Neutrophil (primary cell): ENCODE data around the gene UBASH3A.

Experiments
- H3K27ac ChIP-seq: fragments of 200-600 bp; sonication (generic); 2 replicates; pipeline ENCODE4 v1.5.1; 2016; ENCODE audit warnings: mild to moderate bottlenecking, moderate library complexity
- H3K27me3 ChIP-seq: fragments of 200-600 bp; sonication (generic); 2 replicates; pipeline ENCODE4 v1.6.0; 2016; ENCODE audit warnings: mild to moderate bottlenecking
- H3K36me3 ChIP-seq: fragments of 200-600 bp; sonication (generic); 2 replicates; pipeline ENCODE4 v1.5.1; 2017
- H3K4me1 ChIP-seq, 2 experiments: fragments of 200-600 bp in 1 of 2; sonication (generic) in 1 of 2; 1 replicate in 1 of 2; 2 replicates in 1 of 2; pipeline versions ENCODE4 v1.5.1 to v1.6.1; 2013 to 2016; ENCODE audit warnings: low read depth in 1 of 2, low read length in 1 of 2, mild to moderate bottlenecking in 1 of 2, moderate library complexity in 1 of 2; ENCODE audit not compliant: control insufficient read depth in 1 of 2, insufficient read depth in 1 of 2
- H3K4me3 ChIP-seq, 2 experiments: fragments of 200-600 bp in 1 of 2; sonication (generic) in 1 of 2; 1 replicate in 1 of 2; 2 replicates in 1 of 2; pipeline ENCODE4 v1.5.1; 2013 to 2016; ENCODE audit warnings: low read depth in 1 of 2, low read length in 1 of 2, mild to moderate bottlenecking in 1 of 2, moderate library complexity in 1 of 2
- H3K9me3 ChIP-seq: fragments of 200-600 bp; sonication (generic); 2 replicates; pipeline ENCODE4 v1.5.1; 2016
- CTCF ChIP-seq: fragments of 200-600 bp; sonication (generic); IDR thresholded peaks from 2 replicates; pipeline ENCODE4 v1.5.1; 2016; ENCODE audit warnings: antibody characterized with exemption

Gene UBASH3A

GRCh38 chr21:42378418-42378817, 25.3 kb upstream of the UBASH3A start:
- no peak for TF ChIP-seq CTCF
- Histone ChIP-seq H3K27me3 (peaks cover 12% of the 10 kb centered on the region), H3K4me3 (no peak overlapping the region), H3K9me3 (no peaks in the 10 kb centered on the region), H3K4me1 (peaks cover 0 to 9% of the 10 kb centered on the region in 2 experiments), H3K27ac (no peak overlapping the region), H3K36me3 (no peaks in the 10 kb centered on the region)

GRCh38 chr21:42379426-42380215, 24.1 kb upstream of the UBASH3A start:
- no peaks in the 10 kb centered on the region for H3K36me3 ChIP-seq
- H3K27ac ChIP-seq: no peak overlapping the region
- no peaks in the 10 kb centered on the region for H3K9me3 ChIP-seq
- H3K4me3 ChIP-seq: no peak overlapping the region
- H3K4me1 ChIP-seq: peaks cover 5 to 19% of the 10 kb centered on the region in 2 experiments
- no peak for TF ChIP-seq CTCF
- H3K27me3 ChIP-seq: peaks cover 12% of the 10 kb centered on the region

- peaks cover 9 to 35% of the 10 kb centered on the region in 2 experiments for H3K4me1 ChIP-seq
- TF ChIP-seq CTCF: no peak
- no peak overlapping the region for H3K4me3 ChIP-seq
- no peak overlapping the region for H3K27ac ChIP-seq
- no peaks in the 10 kb centered on the region for H3K36me3 ChIP-seq
- no peaks in the 10 kb centered on the region for H3K9me3 ChIP-seq
- H3K27me3 ChIP-seq: no peaks in the 10 kb centered on the region
Observed at GRCh38 chr21:42381347-42381984, 22.2 kb upstream of the UBASH3A start.

GRCh38 chr21:42382915-42383314, 20.8 kb upstream of the UBASH3A start:
- Histone ChIP-seq H3K27me3 (no peaks in the 10 kb centered on the region), H3K4me1 (peaks cover 20 to 50% of the 10 kb centered on the region in 2 experiments), H3K9me3 (no peaks in the 10 kb centered on the region), H3K27ac (no peak overlapping the region), H3K4me3 (no peak overlapping the region), H3K36me3 (no peaks in the 10 kb centered on the region)
- no peak for TF ChIP-seq CTCF

GRCh38 chr21:42383331-42383730, 20.4 kb upstream of the UBASH3A start:
- no peak overlapping the region for H3K4me3 ChIP-seq
- no peaks in the 10 kb centered on the region for H3K27me3 ChIP-seq
- H3K9me3 ChIP-seq: no peaks in the 10 kb centered on the region
- no peak overlapping the region for H3K27ac ChIP-seq
- H3K4me1 ChIP-seq: peaks cover 20 to 52% of the 10 kb centered on the region in 2 experiments
- TF ChIP-seq CTCF: no peak
- H3K36me3 ChIP-seq: no peaks in the 10 kb centered on the region
